Stimulated activated CD4-positive, alpha-beta T cell treated with anti-CD3 and anti-CD28 coated beads, Interleukin-1b, Interleukin-23, amount 100 ng/mL, for 1 hour (primary cell): ENCODE results near the gene SCAF1.
A peak's percentile ranks its signal among the peaks of the same experiment; 100 is the strongest.
"Not testable (repeated sequence)": the region's sequence is repeated elsewhere in the genome, so short reads cannot be mapped to it uniquely, and the experiment has no call there.

Experiments used
- DNase-seq, 2 donors: peaks; one replicate each; pipeline ENCODE4 v3.0.0-alpha.2; 2020; ENCODE audit warnings: low read depth in 2 of 2

Gene SCAF1

GRCh38 chr19:49616532-49616931 lies 25.5 kb upstream of the SCAF1 start:
- DNase-seq: no peak

- DNase-seq: no peak
Observed at GRCh38 chr19:49616945-49617344, 25.1 kb upstream of the SCAF1 start.

- DNase-seq: not testable (repeated sequence)
Observed at GRCh38 chr19:49617860-49618259, 24.1 kb upstream of the SCAF1 start.

GRCh38 chr19:49624967-49625910 lies 16.8 kb upstream of the SCAF1 start:
- DNase-seq: no peak

GRCh38 chr19:49626226-49626625 lies 15.8 kb upstream of the SCAF1 start:
- no peak for DNase-seq

- DNase-seq: no peak
Observed at GRCh38 chr19:49629659-49630058, 12.3 kb upstream of the SCAF1 start.

- DNase-seq: no peak
Observed at GRCh38 chr19:49631014-49631588, 10.9 kb upstream of the SCAF1 start.

GRCh38 chr19:49631610-49632192 lies 10.3 kb upstream of the SCAF1 start:
- no peak for DNase-seq

GRCh38 chr19:49632576-49632975 lies 9.4 kb upstream of the SCAF1 start:
- no peak for DNase-seq

GRCh38 chr19:49633273-49633672 lies 8.7 kb upstream of the SCAF1 start:
- DNase-seq: not testable (repeated sequence)

GRCh38 chr19:49635530-49636232 lies 6.3 kb upstream of the SCAF1 start:
- DNase-seq: no peak

GRCh38 chr19:49636233-49636932 lies 5.6 kb upstream of the SCAF1 start:
- no peak for DNase-seq

- DNase-seq: no peak
Observed at GRCh38 chr19:49637821-49638738, 3.9 kb upstream of the SCAF1 start.

- no peak for DNase-seq
Observed at GRCh38 chr19:49639401-49640112, 2.5 kb upstream of the SCAF1 start.

- peak; percentile 99 for DNase-seq
Observed at GRCh38 chr19:49640113-49640898, 1.7 kb upstream of the SCAF1 start, which contains the start of gene RRAS. RRAS (minus strand) TSS chr19:49640143; CDS start chr19:49640098, 45 bp downstream.

- DNase-seq: no peak
Observed at GRCh38 chr19:49642492-49643035, 555 bp downstream of the SCAF1 start.

- no peak for DNase-seq
Observed at GRCh38 chr19:49643466-49643865, 1.5 kb downstream of the SCAF1 start.

GRCh38 chr19:49645592-49645991 lies 3.6 kb downstream of the SCAF1 start:
- no peak for DNase-seq

- no peak for DNase-seq
Observed at GRCh38 chr19:49645995-49646394, 4.0 kb downstream of the SCAF1 start.
